Heart left ventricle (tissue), 11 donors: ENCODE measurements around the gene ARHGAP11A. TPM values are rescaled to one million over a fixed set of nuclear protein-coding genes. Genes with fewer than 3 reads are reported as not detected.

ENCODE experiments used
- polyA plus RNA-seq, 2 donors: library from polyadenylated mRNA; stranded (reverse); fragments of 200-250 nt; gene quantifications; one replicate each; pipeline ENCODE4 v1.2.3, GENCODE V29; 2013
- total RNA-seq, 9 donors: library from RNA; depleted of rRNA in 2 of 9; stranded (reverse); fragments of >200 nt in 2 of 9; fragmentation: NEBNext Ultra II Directional in 3 of 9; extraction: Animal tissue kit (Norgen Biotek cat#: 25700) in 3 of 9; gene quantifications; one replicate each; pipeline versions ENCODE4 v1.1.0 to v1.2.4, GENCODE V29; 2016 to 2023
- donor health status: ischemic (EF 13 %, LVEDD 7.1; RV severe dilation, severe dysfunction).
- donor health status: healthy with polysubstance abuse.
- donor health status: DM: no; HTN: yes; CAD: no.
- donor health status: DM: no; HTN: no; CAD: no.
- donor health status: ischemic (EF 25% LVEDD 5.7; RV mildly dilated, moderate dysfunction).
- donor health status: healthy.
- donor health status: DM: yes; HTN: yes; CAD: no.
- donor health status: PGD.
- donor health status: nonischemic (EF 23%, LVEDD 6.1; RV moderate dilation, normal function).

The ARHGAP11A gene
- total and polyA plus RNA-seq, 11 donors, result 0.61 to 11.1 (median 1.5) TPM

Other genes starting within 250 kb of the ARHGAP11A start
- gene GOLGA8K, start 212.2 kb upstream of the ARHGAP11A start, total RNA-seq, result under 1 TPM in 4 of 9 donors, not detected in 5; 0.20 to 0.56 (median 0.29) TPM
- gene GOLGA8K, start 212.2 kb upstream of the ARHGAP11A start, polyA plus RNA-seq, result under 1 TPM; 0.30 to 0.32 TPM
- 1 to 10 TPM in 3 of 9 donors, under 1 TPM in 4, not detected in 2; 0.72 to 3.5 (median 0.95) TPM for gene GOLGA8O, start 159.9 kb upstream of the ARHGAP11A start, total RNA-seq
- 1 to 10 TPM in 1 of 2 donors, under 1 TPM in 1; 0.42 to 1.3 TPM for gene GOLGA8O, start 159.9 kb upstream of the ARHGAP11A start, polyA plus RNA-seq
- 10 to 100 TPM in 1 of 9 donors, 1 to 10 TPM in 8; 3.8 to 10.2 (median 5.1) TPM for gene GOLGA8N, start 22.0 kb upstream of the ARHGAP11A start, total RNA-seq
- gene GOLGA8N, start 22.0 kb upstream of the ARHGAP11A start, polyA plus RNA-seq, result 10 to 100 TPM in 1 of 2 donors, 1 to 10 TPM in 1; 1.7 to 12.6 TPM
- 1 to 10 TPM in 2 of 9 donors, under 1 TPM in 1, not detected in 6; 0.54 to 5.3 (median 1.1) TPM for gene SCG5, start 26.2 kb downstream of the ARHGAP11A start, total RNA-seq
- gene SCG5, start 26.2 kb downstream of the ARHGAP11A start, polyA plus RNA-seq, result under 1 TPM in 1 of 2 donors, not detected in 1; 0.54 TPM
- 1 to 10 TPM in 1 of 9 donors, under 1 TPM in 3, not detected in 5; 0.07 to 2.3 (median 0.44) TPM for gene GREM1, start 102.5 kb downstream of the ARHGAP11A start, total RNA-seq
- gene GREM1, start 102.5 kb downstream of the ARHGAP11A start, polyA plus RNA-seq, result under 1 TPM in 1 of 2 donors, not detected in 1; 0.04 TPM